Inflammatory macrophage treated with lipopolysaccharide for 1 hour (primary cell): ENCODE measurements around the gene SYNGR1.

ENCODE experiments used
- DNase-seq, 2 donors: peaks; one replicate each; pipeline ENCODE4 v3.0.0-alpha.2; 2020 to 2022

SYNGR1 gene, protein sequence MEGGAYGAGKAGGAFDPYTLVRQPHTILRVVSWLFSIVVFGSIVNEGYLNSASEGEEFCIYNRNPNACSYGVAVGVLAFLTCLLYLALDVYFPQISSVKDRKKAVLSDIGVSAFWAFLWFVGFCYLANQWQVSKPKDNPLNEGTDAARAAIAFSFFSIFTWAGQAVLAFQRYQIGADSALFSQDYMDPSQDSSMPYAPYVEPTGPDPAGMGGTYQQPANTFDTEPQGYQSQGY

GRCh38 chr22:39349967-39350726 lies at the start of gene SYNGR1:
Gene SYNGR1, plus strand, starts transcription at chr22:39349991. Its CDS starts 20 bp downstream, at chr22:39350011.
- DNase-seq = no peak

- peak; percentile 67 to 84 for DNase-seq
These were observed 49.5 kb upstream of the SYNGR1 start for GRCh38 chr22:39300186-39300830.

DNA sequence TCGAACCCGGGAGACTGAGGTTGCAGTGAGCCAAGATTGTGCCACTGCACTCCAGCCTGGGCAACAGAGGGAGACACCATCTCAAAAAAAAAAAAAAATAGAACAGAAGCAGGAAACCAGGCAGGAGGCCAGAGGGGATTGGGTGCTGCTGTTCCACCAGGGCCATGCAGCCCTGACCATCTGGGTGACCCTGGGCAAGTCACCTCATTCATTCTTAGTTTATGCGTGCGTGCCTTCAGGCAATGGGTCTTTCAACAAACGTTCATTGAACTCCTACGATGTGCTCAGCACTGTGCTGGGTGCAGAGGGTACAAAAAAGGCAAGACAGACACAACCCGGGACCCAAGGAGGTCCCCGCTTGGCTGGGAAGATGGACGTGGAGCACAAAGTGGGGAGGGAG lies 48.7 kb upstream of the SYNGR1 start:
- DNase-seq = no peak

GRCh38 chr22:39301926-39302325 lies 47.9 kb upstream of the SYNGR1 start:
- DNase-seq = no peak

GRCh38 chr22:39302431-39302960 lies 47.3 kb upstream of the SYNGR1 start:
- no peak for DNase-seq

DNA sequence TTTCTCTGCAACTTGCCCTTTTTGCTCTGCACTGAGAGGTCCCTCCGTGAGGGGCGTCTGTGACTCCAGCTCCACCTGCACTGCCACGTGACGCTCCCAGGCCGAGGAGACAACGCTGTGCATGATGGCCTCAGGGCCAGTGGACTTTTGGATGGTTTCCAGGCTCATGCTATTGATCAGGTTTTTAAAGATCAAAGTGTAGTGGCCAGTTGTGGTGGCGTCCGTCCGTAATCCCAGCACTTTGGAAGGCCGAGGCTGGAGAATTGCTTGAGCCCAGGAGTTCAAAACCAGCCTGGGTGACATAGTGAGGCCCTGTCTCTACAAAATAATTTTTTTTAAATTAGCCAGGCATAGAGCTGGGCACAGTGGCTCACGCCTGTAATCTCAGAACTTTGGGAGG lies 46.4 kb upstream of the SYNGR1 start:
- DNase-seq = no peak

GRCh38 chr22:39303892-39304671 lies 45.7 kb upstream of the SYNGR1 start:
- no peak for DNase-seq

- DNase-seq = peak; percentile 24 to 59
These were observed 43.1 kb upstream of the SYNGR1 start for GRCh38 chr22:39306456-39307361.

- peak; percentile 80 to 88 for DNase-seq
These were observed 41.0 kb upstream of the SYNGR1 start for GRCh38 chr22:39308614-39309363.

DNA sequence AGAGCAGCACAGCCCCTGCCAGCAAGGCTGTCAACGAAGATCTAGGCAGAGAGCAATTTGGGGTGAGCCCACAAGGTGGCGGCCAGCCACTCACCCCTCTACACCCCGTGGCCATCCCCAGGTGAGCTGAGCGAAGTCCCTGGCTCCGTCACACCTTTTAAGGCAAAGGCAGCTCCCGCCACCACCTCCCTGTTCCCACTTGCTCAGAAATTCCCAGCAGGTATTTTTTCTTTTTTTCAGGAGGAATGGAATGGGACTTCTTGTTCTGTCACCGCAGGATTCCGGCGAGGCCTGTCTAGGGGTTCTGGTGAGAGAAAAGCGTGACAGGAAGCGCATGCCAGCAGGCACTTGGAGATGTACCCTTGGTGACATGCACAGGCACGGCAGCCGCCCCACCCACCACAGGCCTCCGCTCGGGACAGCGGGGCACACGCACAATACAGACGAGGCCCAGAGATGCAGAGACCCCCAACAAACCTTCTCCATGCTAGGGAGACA lies 40.4 kb upstream of the SYNGR1 start:
- no peak for DNase-seq

DNA sequence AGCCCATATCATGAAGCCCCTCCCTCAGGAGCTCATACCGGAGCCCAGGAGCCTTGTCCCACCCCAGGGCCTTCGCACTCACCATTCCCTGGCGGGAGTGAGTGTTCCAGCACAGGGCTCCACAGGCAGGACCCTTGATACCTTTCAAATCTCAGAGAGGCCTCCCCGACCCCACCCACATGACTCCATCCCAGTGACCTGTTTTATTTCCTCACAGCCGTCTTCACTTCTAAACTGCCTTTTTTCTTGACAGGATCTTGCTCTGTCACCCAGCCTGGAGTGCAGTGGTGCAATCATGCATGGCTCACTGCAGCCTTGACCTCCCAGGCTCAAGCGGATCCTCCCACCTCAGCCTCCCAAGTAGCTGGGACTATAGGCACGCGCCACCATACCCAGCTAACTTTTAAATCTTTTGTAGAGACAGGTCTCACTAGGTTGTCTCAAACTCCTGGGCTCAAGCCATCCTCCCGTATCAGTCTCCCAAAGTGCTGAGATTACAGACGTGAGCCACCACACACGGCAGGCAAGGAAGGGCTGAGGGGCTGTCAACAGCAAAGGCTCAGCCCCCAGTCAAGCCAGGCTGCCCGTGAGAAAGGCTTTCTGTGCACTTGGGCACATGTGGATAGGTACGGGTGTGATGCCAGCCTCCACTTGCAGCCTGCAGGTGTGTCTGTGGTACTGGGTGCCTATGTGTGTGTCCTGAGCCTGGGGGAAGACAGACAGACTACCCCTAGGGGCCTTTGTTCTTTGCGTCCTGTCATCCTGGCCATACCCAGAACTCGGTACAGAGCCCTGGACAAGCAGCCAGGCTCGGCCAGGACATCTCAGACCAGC lies 39.7 kb upstream of the SYNGR1 start:
- peak; percentile 20 to 33 for DNase-seq

DNA sequence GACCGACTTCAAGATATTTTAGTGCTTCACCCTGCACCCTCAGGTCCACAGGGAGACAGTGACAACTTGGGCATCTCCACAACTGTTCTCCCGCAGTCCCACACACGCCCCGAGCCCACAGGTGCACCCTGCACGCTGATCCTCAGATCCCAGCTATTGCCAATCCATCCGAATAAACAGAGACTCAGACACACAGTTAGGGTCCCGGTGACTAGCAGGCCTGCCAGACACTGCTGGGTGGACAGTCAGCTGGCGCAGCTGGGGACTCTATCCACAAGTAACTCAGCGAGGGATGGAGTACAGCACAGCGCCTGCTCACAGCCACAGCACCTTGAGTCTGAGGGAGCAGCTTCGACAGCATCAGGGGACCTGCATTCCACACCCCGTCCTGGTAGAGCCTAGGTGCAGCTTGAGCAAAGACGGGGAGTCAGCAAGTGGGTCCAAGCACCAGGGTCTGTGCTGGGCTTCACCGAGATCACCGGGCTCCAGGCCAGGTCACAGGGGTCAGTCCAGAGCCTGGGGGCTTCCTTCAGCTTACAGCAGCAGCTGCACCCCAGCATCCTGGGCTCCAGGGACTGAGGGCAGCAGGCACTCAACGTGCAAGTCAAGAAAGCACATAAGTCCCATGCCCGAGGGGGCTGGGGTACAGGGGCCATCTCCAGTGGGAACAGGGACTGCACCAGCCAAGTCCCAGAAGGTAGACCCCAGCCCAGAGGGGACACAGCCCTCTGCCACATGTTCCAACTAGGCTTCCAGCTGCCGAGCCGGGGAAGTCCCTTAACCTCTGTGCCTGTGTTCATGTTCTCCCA lies 38.0 kb upstream of the SYNGR1 start:
- DNase-seq = no peak

DNA sequence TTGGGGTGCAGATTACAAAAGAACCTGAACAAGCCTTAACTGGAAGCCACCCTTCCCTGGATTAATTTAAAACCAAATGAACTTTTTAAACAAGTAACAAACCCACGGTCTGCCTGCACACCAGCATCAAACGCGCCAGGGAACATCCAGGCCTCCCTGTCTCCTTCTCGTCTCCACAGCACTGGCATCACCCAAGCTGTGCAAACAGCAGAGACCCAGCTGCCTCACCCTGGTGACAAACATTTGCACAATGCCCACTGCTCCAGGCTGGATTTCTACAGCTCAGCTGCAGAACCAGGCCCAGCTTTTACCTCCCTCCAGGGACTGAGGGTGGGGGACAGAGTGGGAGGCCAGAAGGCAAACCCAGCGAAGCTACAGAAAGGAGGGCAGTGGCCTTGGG lies 37.4 kb upstream of the SYNGR1 start:
- no peak for DNase-seq

- no peak for DNase-seq
These were observed 36.4 kb upstream of the SYNGR1 start for GRCh38 chr22:39313258-39314001.

GRCh38 chr22:39314251-39314971 lies 35.4 kb upstream of the SYNGR1 start:
- no peak for DNase-seq

DNA sequence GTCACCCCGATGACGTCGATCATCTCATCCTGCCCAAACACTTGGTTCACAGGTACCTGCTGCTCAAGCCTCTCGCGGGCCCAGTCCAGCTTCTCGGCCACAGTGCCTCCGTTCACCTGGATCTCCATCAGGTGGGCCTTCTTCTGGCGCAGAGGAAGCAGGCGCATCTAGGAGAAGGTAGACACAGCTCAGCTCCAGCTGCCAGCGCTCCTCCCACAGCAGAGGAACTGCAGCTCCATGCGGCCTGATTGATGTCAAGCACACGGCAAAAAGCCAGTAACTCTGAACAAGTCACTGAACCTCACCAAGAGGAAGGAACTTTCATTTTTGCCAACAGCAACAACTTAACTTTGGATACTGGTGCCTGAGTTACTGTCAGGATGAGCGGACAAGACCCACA lies 34.4 kb upstream of the SYNGR1 start:
- no peak for DNase-seq

- DNase-seq = peak; percentile 80 to 85
These were observed 33.2 kb upstream of the SYNGR1 start for GRCh38 chr22:39316440-39317083.
